Epithelial cell of esophagus (primary cell): ENCODE measurements around the gene TSBP1.
A peak's percentile ranks its signal among the peaks of the same experiment; 100 is the strongest.

Source experiments
- DNase-seq: peaks from one replicate; pipeline ENCODE4 v3.0.0; 2010; ENCODE audit warnings: low read depth
- H3K4me3 ChIP-seq: 2 replicates; pipeline ENCODE4 v1.5.1; 2011; ENCODE audit warnings: mild to moderate bottlenecking, low read length, control low read depth
- TF ChIP-seq, protein P1 (sequence below): IDR thresholded peaks from 2 replicates; pipeline ENCODE4 v1.5.1; 2011; ENCODE audit warnings: low read depth, mild to moderate bottlenecking, low read length, control low read depth, inconsistent platforms; ENCODE audit not compliant: insufficient read depth; ENCODE audit errors: missing control alignments

The TSBP1 gene

GRCh38 chr6:32255199-32256153 lies 116.2 kb downstream of the TSBP1 start:
- TF ChIP-seq, protein P1, sequence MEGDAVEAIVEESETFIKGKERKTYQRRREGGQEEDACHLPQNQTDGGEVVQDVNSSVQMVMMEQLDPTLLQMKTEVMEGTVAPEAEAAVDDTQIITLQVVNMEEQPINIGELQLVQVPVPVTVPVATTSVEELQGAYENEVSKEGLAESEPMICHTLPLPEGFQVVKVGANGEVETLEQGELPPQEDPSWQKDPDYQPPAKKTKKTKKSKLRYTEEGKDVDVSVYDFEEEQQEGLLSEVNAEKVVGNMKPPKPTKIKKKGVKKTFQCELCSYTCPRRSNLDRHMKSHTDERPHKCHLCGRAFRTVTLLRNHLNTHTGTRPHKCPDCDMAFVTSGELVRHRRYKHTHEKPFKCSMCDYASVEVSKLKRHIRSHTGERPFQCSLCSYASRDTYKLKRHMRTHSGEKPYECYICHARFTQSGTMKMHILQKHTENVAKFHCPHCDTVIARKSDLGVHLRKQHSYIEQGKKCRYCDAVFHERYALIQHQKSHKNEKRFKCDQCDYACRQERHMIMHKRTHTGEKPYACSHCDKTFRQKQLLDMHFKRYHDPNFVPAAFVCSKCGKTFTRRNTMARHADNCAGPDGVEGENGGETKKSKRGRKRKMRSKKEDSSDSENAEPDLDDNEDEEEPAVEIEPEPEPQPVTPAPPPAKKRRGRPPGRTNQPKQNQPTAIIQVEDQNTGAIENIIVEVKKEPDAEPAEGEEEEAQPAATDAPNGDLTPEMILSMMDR, result peak; percentile 67
- peak; percentile 91 for DNase-seq
- peak overlapping the region; percentile 30 for H3K4me3 ChIP-seq

DNA sequence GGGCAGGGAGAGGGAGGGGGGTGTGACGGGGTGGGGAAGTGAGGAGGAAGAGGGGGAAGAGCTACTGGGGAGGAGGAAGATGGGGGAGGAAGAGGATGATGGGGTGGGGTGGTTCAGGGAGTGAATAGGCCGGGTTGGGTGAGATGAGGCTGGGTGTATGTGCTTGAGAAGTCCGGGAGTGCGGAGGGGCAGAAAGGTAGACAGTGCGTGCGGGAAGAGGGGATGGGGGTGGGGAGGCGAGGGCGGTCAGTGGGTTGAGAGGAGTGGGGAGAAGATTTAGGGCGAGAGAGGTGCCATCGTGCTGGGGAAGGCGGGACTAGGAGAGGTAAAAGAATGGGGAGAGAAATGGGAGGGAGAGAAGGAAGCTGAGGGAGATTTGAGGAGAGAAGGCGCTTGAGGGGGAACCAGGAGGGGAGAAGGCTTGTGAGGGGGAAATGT lies 116.9 kb downstream of the TSBP1 start:
- TF ChIP-seq, protein P1, result no peak
- H3K4me3 ChIP-seq, result peak overlapping the region; percentile 30
- DNase-seq, result no peak

DNA sequence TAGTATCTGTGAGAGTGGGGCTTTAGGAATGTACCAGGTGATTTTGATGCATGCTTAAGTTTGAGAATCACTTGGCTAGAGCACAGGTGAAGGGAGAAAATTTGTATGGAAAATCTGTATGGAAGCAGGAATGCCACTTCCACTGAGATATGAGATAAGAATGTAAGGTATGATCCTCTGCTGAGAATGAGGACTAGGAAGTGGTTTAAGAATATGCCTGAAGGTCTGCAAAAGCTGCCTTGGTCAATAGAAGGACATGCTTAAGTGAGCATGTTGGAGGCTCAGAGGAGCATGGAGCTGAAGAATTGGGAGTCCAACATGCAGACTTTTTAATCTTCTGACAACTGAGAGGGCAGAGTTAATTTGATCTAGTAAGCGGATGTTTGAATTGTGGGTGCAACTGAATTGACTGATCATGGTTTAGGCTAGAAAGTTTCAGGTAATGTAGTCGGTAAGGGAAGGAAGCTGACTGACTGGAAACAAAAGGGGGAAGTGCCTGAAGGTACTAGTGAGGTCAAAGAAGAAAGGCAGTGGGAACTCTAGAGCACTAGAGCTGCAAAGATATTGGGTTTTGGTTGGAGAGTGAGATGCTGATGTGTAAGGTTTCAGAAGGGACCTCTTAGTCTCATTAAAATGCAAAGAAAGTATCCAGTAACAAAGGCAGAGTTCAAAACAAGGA lies 119.2 kb downstream of the TSBP1 start:
- TF ChIP-seq, protein P1, result no peak
- DNase-seq, result no peak
- H3K4me3 ChIP-seq, result no peak overlapping the region

DNA sequence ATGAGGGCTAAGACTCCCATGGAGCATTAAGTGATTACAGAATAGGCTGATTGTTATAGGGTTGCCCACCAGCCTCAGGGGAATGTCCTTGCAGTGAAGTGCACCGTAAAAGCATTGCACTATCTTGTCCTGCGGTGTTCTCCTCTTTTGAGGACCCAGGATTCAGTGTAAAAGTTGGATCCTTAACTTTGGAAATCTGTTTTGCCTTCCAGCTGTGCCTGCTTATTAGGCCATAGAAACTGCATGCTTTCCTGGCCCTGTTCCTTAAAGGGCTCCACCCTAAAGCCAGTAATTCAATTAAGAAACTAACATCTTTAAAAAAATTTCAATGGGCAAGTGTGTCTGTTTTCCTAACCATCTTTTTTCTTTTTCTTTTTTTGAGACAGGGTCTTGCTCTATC lies 122.4 kb downstream of the TSBP1 start:
- TF ChIP-seq, protein P1, result no peak
- no peak for DNase-seq
- no peak overlapping the region for H3K4me3 ChIP-seq

DNA sequence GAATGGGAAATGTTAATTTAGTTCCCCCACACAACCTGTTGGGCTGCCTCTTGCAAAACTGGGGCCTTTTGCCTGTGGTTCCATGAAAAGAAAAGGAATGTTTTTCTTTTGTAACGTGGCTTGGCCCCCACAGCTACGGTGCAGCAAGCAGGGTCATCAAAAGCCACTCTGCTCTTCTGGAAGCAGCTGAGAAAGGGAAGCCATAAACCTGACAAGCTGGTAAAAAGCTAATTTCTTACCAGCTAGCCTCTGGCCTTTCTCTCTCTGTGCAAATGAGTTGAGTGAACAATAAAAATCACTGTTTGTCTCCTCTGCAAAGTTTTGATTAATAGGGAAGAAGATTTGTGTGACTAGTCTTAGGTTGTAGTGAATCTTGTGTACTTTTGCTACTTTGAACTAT lies 124.3 kb downstream of the TSBP1 start:
- no peak for DNase-seq
- no peak overlapping the region for H3K4me3 ChIP-seq
- TF ChIP-seq, protein P1, result no peak

DNA sequence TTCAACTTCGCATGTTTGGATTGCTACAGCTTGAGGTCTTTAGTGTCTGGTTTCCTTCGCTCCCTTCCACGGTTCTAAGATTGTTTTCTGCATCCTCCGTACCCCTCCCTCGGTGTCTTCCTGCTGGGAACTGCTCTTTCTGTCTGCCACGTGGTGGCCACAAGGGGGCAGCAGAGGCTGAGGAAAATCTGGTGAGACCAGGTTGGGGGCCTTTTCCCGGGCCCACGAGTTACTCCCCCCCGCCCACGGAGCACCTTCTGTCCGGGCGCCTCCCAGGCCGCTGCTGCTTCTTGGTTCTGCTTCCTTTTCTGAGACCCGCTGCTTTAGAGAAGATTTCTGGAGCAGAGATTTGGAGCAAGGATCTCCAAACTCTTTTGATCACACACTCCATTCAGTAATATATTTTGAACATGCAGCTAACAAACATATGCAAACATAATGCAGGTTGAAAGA lies 126.7 kb downstream of the TSBP1 start:
- DNase-seq, result peak; percentile 51
- no peak overlapping the region for H3K4me3 ChIP-seq
- TF ChIP-seq, protein P1, result peak; percentile 92

DNA sequence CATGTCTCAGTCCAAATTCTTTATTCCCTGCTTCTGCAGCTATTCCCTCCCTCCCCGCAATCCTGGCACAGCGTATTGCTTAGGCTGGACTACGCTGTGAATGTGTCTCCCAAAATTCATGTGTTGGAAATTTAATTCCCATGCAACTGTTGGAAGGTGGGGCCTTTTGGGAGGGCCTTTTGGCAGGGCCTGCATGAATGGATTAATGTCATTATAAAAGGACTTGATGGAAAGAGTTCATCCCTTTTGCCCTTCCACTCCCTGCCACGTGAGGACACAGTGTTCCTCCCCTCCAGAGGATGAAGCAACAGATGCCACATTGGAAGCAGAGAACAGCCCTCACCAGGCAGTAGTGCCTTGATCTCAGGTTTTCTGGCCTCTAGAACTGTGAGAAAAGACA lies 127.4 kb downstream of the TSBP1 start:
- DNase-seq, result no peak
- TF ChIP-seq, protein P1, result no peak
- no peak overlapping the region for H3K4me3 ChIP-seq
